Mesangial cell (primary cell): ENCODE measurements around the gene MMRN1. TPM values are rescaled to one million over a fixed set of nuclear protein-coding genes. Genes with fewer than 3 reads are reported as not detected.

Experiments
- total RNA-seq: library from RNA; depleted of rRNA; stranded (reverse); fragments of >200 nt; gene quantifications from 2 replicates; pipeline ENCODE4 v1.2.3, GENCODE V29; 2015

Gene MMRN1, protein sequence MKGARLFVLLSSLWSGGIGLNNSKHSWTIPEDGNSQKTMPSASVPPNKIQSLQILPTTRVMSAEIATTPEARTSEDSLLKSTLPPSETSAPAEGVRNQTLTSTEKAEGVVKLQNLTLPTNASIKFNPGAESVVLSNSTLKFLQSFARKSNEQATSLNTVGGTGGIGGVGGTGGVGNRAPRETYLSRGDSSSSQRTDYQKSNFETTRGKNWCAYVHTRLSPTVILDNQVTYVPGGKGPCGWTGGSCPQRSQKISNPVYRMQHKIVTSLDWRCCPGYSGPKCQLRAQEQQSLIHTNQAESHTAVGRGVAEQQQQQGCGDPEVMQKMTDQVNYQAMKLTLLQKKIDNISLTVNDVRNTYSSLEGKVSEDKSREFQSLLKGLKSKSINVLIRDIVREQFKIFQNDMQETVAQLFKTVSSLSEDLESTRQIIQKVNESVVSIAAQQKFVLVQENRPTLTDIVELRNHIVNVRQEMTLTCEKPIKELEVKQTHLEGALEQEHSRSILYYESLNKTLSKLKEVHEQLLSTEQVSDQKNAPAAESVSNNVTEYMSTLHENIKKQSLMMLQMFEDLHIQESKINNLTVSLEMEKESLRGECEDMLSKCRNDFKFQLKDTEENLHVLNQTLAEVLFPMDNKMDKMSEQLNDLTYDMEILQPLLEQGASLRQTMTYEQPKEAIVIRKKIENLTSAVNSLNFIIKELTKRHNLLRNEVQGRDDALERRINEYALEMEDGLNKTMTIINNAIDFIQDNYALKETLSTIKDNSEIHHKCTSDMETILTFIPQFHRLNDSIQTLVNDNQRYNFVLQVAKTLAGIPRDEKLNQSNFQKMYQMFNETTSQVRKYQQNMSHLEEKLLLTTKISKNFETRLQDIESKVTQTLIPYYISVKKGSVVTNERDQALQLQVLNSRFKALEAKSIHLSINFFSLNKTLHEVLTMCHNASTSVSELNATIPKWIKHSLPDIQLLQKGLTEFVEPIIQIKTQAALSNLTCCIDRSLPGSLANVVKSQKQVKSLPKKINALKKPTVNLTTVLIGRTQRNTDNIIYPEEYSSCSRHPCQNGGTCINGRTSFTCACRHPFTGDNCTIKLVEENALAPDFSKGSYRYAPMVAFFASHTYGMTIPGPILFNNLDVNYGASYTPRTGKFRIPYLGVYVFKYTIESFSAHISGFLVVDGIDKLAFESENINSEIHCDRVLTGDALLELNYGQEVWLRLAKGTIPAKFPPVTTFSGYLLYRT
- total RNA-seq: not detected in 2 replicates

DNA sequence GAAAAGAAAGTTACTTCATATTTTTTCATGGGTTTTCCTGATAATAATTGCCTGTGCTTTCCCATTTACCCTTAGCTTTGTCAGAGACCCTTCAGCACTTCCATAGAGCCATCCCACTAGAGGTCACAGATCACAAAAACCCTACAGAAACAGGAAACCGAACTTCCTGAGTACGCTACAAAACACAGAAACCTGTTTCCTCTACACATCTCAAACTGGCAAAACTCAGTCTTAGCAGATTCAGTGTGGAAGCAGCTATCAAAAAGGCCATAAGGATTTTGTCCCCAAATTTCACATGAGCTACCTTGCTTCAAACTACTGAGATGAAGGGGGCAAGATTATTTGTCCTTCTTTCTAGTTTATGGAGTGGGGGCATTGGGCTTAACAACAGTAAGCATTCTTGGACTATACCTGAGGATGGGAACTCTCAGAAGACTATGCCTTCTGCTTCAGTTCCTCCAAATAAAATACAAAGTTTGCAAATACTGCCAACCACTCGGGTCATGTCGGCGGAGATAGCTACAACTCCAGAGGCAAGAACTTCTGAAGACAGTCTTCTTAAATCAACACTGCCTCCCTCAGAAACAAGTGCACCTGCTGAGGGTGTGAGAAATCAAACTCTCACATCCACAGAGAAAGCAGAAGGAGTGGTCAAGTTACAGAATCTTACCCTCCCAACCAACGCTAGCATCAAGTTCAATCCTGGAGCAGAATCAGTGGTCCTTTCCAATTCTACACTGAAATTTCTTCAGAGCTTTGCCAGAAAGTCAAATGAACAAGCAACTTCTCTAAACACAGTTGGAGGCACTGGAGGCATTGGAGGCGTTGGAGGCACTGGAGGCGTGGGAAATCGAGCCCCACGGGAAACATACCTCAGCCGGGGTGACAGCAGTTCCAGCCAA, at the start of gene MMRN1:
MMRN1 (plus strand) TSS at position 206 of the 902 bp plus-strand sequence; CDS start at position 324, 118 bp downstream.

Other genes starting within 250 kb of the MMRN1 start
- gene SNCA, start 57.7 kb upstream of the MMRN1 start, total RNA-seq: 4.2 and 10.3 TPM in 2 replicates
- gene CCSER1, start 232.5 kb downstream of the MMRN1 start, total RNA-seq: 0.65 and 2.5 TPM in 2 replicates